DLD1 (cell line): ENCODE measurements around the gene KRT8.
"Not testable (repeated sequence)": the region's sequence is repeated elsewhere in the genome, so short reads cannot be mapped to it uniquely, and the experiment has no call there.

ENCODE experiments used
- in situ Hi-C: cut with HindIII; loops from 2 replicates; pipeline ENCODE4 v1.10.0; 2017; ENCODE audit warnings: low sequenced_read_pairs

KRT8 gene

GRCh38 chr12:52903285-52903854 lies 1.5 kb downstream of the KRT8 start:
- in situ Hi-C loops: no loop called here

GRCh38 chr12:52901715-52902541 lies 2.9 kb downstream of the KRT8 start:
- in situ Hi-C loops: no loop called here

- in situ Hi-C loops: no loop called here
These were observed 3.8 kb downstream of the KRT8 start for GRCh38 chr12:52900896-52901714.

GRCh38 chr12:52900166-52900895 lies 4.5 kb downstream of the KRT8 start:
- in situ Hi-C loops: no loop called here

GRCh38 chr12:52899338-52900035 lies 5.4 kb downstream of the KRT8 start:
- in situ Hi-C loops: no loop called here

- in situ Hi-C loops: no loop called here
These were observed 8.4 kb downstream of the KRT8 start for GRCh38 chr12:52896190-52897100.

- in situ Hi-C loops: no loop called here
These were observed 9.1 kb downstream of the KRT8 start for GRCh38 chr12:52895726-52896189.

- in situ Hi-C loops: loop anchor here (5.0 kb wide), 1 partner anchor 89 kb away; no protein-coding TSS in a partner anchor
These were observed 11.9 kb downstream of the KRT8 start for GRCh38 chr12:52892974-52893373.

- in situ Hi-C loops: loop anchor here (5.0 kb wide), 1 partner anchor 90 kb away; no protein-coding TSS in a partner anchor
These were observed 12.5 kb downstream of the KRT8 start for GRCh38 chr12:52892207-52892852.

GRCh38 chr12:52891044-52891443 lies 13.8 kb downstream of the KRT8 start:
- in situ Hi-C loops: loop anchor here (5.0 kb wide), 1 partner anchor 91 kb away; no protein-coding TSS in a partner anchor

GRCh38 chr12:52890417-52890816 lies 14.5 kb downstream of the KRT8 start:
- in situ Hi-C loops: loop anchor here (5.0 kb wide), 1 partner anchor 92 kb away; no protein-coding TSS in a partner anchor

- in situ Hi-C loops: no loop called here
These were observed 20.2 kb downstream of the KRT8 start for GRCh38 chr12:52884526-52885293.

GRCh38 chr12:52880499-52880898 lies 24.4 kb downstream of the KRT8 start:
- in situ Hi-C loops: not testable (repeated sequence)

GRCh38 chr12:52879394-52880351 lies 25.2 kb downstream of the KRT8 start:
- in situ Hi-C loops: no loop called here

- in situ Hi-C loops: no loop called here
These were observed 26.1 kb downstream of the KRT8 start for GRCh38 chr12:52878507-52879393.

GRCh38 chr12:52877242-52877641 lies 27.6 kb downstream of the KRT8 start:
- in situ Hi-C loops: no loop called here
